Measurements from ENCODE around the gene VSIG1. TPM values are rescaled to one million over a fixed set of nuclear protein-coding genes. Genes with fewer than 3 reads are reported as not detected.
A peak's percentile ranks its signal among the peaks of the same experiment; 100 is the strongest.

VSIG1 gene
- total and polyA plus RNA-seq, 2 of the 13 experiments (the other 11 are each of a cell fraction or from before 2014, with no cell fraction given) = 0.01 TPM; not detected in 1

DNA sequence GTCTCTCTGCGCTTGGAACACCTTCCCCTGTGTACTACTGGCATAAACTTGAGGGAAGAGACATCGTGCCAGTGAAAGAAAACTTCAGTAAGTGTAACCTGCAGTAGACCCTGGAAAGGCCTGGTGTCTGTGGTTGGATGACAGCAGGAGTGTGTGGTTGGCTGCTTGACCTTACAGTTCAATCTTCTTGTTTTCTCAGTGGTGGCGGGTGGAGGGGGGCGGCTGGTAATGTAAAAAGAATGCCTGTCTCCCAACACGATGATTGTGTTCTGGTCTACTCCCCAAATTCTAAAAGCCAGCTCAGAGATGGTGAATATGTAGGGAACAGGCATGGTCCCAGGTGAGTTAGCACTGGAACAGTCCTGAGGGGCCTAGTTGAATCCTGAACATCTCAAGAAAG is 27.9 kb downstream of the VSIG1 start:
- 0% methylated on average over 2 of the region's 5 CpGs for WGBS (ENCODE audit: low lambda C conversion rate)
- H3K27ac ChIP-seq (ENCODE audit: extremely low read length, insufficient read depth, low read length) = no peak overlapping the region
- TF ChIP-seq, protein P1, sequence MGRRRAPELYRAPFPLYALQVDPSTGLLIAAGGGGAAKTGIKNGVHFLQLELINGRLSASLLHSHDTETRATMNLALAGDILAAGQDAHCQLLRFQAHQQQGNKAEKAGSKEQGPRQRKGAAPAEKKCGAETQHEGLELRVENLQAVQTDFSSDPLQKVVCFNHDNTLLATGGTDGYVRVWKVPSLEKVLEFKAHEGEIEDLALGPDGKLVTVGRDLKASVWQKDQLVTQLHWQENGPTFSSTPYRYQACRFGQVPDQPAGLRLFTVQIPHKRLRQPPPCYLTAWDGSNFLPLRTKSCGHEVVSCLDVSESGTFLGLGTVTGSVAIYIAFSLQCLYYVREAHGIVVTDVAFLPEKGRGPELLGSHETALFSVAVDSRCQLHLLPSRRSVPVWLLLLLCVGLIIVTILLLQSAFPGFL (CRISPR knock-in tag; IDR thresholded peaks at IDR 0.05) = no peak
- no peak for TF ChIP-seq KMT2B (CRISPR knock-in tag; IDR thresholded peaks at IDR 0.05)
- no peak for TF ChIP-seq MED1 (CRISPR knock-in tag; IDR thresholded peaks at IDR 0.05)
- TF ChIP-seq, protein P2, sequence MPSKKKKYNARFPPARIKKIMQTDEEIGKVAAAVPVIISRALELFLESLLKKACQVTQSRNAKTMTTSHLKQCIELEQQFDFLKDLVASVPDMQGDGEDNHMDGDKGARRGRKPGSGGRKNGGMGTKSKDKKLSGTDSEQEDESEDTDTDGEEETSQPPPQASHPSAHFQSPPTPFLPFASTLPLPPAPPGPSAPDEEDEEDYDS (CRISPR knock-in tag; IDR thresholded peaks at IDR 0.05) = no peak
- TF ChIP-seq ZBTB3 (CRISPR knock-in tag; IDR thresholded peaks at IDR 0.05; ENCODE audit: borderline replicate concordance, low read depth) = no peak
- no peak for TF ChIP-seq ZNF124 (CRISPR knock-in tag; IDR thresholded peaks at IDR 0.05)
- TF ChIP-seq TEAD2 (CRISPR knock-in tag; IDR thresholded peaks at IDR 0.05) = no peak
- no peak for TF ChIP-seq ZNF75D (CRISPR knock-in tag; IDR thresholded peaks at IDR 0.05; ENCODE audit: borderline replicate concordance)
- no peak for TF ChIP-seq TBP (CRISPR knock-in tag; IDR thresholded peaks at IDR 0.05)
- no peak for TF ChIP-seq ZNF430 (CRISPR knock-in tag; IDR thresholded peaks at IDR 0.05)
- no peak for TF ChIP-seq ZNF788 (CRISPR knock-in tag; IDR thresholded peaks at IDR 0.05; ENCODE audit: borderline replicate concordance)
- TF ChIP-seq, protein P3, sequence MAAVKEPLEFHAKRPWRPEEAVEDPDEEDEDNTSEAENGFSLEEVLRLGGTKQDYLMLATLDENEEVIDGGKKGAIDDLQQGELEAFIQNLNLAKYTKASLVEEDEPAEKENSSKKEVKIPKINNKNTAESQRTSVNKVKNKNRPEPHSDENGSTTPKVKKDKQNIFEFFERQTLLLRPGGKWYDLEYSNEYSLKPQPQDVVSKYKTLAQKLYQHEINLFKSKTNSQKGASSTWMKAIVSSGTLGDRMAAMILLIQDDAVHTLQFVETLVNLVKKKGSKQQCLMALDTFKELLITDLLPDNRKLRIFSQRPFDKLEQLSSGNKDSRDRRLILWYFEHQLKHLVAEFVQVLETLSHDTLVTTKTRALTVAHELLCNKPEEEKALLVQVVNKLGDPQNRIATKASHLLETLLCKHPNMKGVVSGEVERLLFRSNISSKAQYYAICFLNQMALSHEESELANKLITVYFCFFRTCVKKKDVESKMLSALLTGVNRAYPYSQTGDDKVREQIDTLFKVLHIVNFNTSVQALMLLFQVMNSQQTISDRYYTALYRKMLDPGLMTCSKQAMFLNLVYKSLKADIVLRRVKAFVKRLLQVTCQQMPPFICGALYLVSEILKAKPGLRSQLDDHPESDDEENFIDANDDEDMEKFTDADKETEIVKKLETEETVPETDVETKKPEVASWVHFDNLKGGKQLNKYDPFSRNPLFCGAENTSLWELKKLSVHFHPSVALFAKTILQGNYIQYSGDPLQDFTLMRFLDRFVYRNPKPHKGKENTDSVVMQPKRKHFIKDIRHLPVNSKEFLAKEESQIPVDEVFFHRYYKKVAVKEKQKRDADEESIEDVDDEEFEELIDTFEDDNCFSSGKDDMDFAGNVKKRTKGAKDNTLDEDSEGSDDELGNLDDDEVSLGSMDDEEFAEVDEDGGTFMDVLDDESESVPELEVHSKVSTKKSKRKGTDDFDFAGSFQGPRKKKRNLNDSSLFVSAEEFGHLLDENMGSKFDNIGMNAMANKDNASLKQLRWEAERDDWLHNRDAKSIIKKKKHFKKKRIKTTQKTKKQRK (IDR thresholded peaks at IDR 0.05; ENCODE audit: low read length) = no peak
- no peak for TF ChIP-seq ZFP82 (CRISPR knock-in tag; IDR thresholded peaks at IDR 0.05; ENCODE audit: borderline replicate concordance)
- no peak for TF ChIP-seq ZNF720 (CRISPR knock-in tag; IDR thresholded peaks at IDR 0.05)
- TF ChIP-seq JUND (CRISPR knock-in tag; IDR thresholded peaks at IDR 0.05) = no peak
- TF ChIP-seq, protein P4, sequence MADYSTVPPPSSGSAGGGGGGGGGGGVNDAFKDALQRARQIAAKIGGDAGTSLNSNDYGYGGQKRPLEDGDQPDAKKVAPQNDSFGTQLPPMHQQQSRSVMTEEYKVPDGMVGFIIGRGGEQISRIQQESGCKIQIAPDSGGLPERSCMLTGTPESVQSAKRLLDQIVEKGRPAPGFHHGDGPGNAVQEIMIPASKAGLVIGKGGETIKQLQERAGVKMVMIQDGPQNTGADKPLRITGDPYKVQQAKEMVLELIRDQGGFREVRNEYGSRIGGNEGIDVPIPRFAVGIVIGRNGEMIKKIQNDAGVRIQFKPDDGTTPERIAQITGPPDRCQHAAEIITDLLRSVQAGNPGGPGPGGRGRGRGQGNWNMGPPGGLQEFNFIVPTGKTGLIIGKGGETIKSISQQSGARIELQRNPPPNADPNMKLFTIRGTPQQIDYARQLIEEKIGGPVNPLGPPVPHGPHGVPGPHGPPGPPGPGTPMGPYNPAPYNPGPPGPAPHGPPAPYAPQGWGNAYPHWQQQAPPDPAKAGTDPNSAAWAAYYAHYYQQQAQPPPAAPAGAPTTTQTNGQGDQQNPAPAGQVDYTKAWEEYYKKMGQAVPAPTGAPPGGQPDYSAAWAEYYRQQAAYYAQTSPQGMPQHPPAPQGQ (CRISPR knock-in tag; IDR thresholded peaks at IDR 0.05; ENCODE audit: borderline replicate concordance) = no peak
- TF ChIP-seq, protein P5, sequence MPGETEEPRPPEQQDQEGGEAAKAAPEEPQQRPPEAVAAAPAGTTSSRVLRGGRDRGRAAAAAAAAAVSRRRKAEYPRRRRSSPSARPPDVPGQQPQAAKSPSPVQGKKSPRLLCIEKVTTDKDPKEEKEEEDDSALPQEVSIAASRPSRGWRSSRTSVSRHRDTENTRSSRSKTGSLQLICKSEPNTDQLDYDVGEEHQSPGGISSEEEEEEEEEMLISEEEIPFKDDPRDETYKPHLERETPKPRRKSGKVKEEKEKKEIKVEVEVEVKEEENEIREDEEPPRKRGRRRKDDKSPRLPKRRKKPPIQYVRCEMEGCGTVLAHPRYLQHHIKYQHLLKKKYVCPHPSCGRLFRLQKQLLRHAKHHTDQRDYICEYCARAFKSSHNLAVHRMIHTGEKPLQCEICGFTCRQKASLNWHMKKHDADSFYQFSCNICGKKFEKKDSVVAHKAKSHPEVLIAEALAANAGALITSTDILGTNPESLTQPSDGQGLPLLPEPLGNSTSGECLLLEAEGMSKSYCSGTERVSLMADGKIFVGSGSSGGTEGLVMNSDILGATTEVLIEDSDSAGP (CRISPR knock-in tag; IDR thresholded peaks at IDR 0.05; ENCODE audit: borderline replicate concordance) = no peak

More for the DNA sequence above, 27.9 kb downstream of the VSIG1 start:
- no peak for FAIRE-seq
- Histone ChIP-seq H3K9me3 (ENCODE audit: low read length) (no peaks in the 10 kb centered on the region), H3K79me2 (ENCODE audit: insufficient read depth, low read length) (no peaks in the 10 kb centered on the region), H3K4me3 (replicated peaks in 1 of 3; ENCODE audit: insufficient read depth in 1 of 3, low read depth in 2 of 3, low read length in 3 of 3) (no peak overlapping the region), H3K36me3 (replicated peaks in 1 of 2; ENCODE audit: control insufficient read depth in 1 of 2, insufficient read depth in 2 of 2, low read length in 2 of 2) (no peaks in the 10 kb centered on the region), H3K27me3 (ENCODE audit: control insufficient read depth in 1 of 2, insufficient read depth in 2 of 2, low read length in 2 of 2) (no peaks in the 10 kb centered on the region; a peak in 1 of 5 replicates), H3K9ac (ENCODE audit: insufficient read depth, low read depth, low read length) (no peak overlapping the region), H2AFZ (ENCODE audit: low read length) (peak overlapping the region; percentile 54), H3K4me1 (ENCODE audit: insufficient read depth, low read length) (no peaks in the 10 kb centered on the region), H3K4me2 (ENCODE audit: low read depth, low read length) (no peak overlapping the region), H4K20me1 (ENCODE audit: insufficient read depth, low read length) (no peaks in the 10 kb centered on the region)
- BruUV-seq (replicated peaks) = no TSS peak
- ChIA-PET CTCF (ENCODE audit: low intra/inter-chr PET ratio, low total read pairs) (interaction anchor here (3.2 kb wide), 1 partner anchor 52 kb away, joined by 25 read pairs; no protein-coding TSS in a partner anchor), POLR2A (no interaction called here)
- ATAC-seq = no peak
- no peak for DNase-seq (ENCODE audit: low spot score)
- intact Hi-C loops (cut with micrococcal nuclease; ENCODE audit: unreplicated experiment) = loop anchor here (1.0 kb wide), 1 partner anchor 52 kb away; no protein-coding TSS in a partner anchor
- in situ Hi-C loops (cut with HindIII; ENCODE audit: extremely low pct_ligation_motif_present, low pct_unique_long_range_greater_than_20kb) = loop anchor here (5.0 kb wide), 1 partner anchor 50 kb away; no protein-coding TSS in a partner anchor

Measured in HepG2 (cell line).